Mammary epithelial cell (primary cell): ENCODE measurements around the gene ATP11A.

Experiments used
- EZH2 ChIP-seq: IDR thresholded peaks from 2 replicates; pipeline ENCODE4 v1.6.1; 2012; ENCODE audit warnings: low read length, inconsistent platforms, borderline replicate concordance
- TF ChIP-seq, protein P1 (sequence below), 2 donors: IDR thresholded peaks in 1 of 2; conservative IDR thresholded peaks in 1 of 2; 2 replicates each; pipeline ENCODE4 v1.5.1; 2011 to 2012; ENCODE audit warnings: inconsistent platforms in 2 of 2, low read length in 2 of 2, mild to moderate bottlenecking in 2 of 2, control low read depth in 1 of 2, low read depth in 1 of 2; ENCODE audit not compliant: insufficient read depth in 1 of 2; ENCODE audit errors: extremely low read depth in 1 of 2

GRCh38 chr13:112895521-112896465 lies 206.0 kb downstream of the ATP11A start:
- TF ChIP-seq, protein P1, sequence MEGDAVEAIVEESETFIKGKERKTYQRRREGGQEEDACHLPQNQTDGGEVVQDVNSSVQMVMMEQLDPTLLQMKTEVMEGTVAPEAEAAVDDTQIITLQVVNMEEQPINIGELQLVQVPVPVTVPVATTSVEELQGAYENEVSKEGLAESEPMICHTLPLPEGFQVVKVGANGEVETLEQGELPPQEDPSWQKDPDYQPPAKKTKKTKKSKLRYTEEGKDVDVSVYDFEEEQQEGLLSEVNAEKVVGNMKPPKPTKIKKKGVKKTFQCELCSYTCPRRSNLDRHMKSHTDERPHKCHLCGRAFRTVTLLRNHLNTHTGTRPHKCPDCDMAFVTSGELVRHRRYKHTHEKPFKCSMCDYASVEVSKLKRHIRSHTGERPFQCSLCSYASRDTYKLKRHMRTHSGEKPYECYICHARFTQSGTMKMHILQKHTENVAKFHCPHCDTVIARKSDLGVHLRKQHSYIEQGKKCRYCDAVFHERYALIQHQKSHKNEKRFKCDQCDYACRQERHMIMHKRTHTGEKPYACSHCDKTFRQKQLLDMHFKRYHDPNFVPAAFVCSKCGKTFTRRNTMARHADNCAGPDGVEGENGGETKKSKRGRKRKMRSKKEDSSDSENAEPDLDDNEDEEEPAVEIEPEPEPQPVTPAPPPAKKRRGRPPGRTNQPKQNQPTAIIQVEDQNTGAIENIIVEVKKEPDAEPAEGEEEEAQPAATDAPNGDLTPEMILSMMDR (conservative IDR thresholded peaks at IDR 0.05 in 1 of 2, IDR thresholded peaks at IDR 0.05 in 1 of 2; ENCODE audit: extremely low read depth in 1 of 2, insufficient read depth in 1 of 2, low read depth in 1 of 2, low read length in 2 of 2) = no peak
- TF ChIP-seq EZH2 = no peak
